Measurements from ENCODE around the gene MED12.

MED12 gene

GRCh38 chrX:71174795-71175194 lies 56.4 kb downstream of the MED12 start:
- no peaks in the 10 kb centered on the region for H3K36me3 ChIP-seq (ENCODE audit: insufficient read depth, low read length)
- no peaks in the 10 kb centered on the region for H3K9me2 ChIP-seq (replicated peaks; ENCODE audit: low read depth, low read length)

DNA sequence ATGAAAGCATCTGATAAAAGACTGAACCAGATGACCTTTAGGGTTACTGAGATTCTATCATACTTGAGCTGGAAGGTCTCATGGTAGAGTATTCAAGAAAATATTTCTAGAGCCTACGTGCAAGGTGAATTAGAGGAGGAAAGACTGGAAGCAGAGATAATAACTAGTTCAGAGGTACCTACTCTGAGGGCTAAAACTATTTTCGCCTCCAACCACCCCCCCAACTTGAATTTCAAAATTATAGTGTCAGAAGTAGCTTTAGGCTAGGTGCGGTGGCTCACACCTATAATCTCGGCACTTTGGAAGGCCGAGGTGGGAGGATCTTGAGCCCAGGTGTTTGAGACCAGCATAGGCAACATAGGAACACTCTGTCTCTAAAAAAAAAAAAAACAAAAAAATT lies 57.1 kb downstream of the MED12 start:
- no peaks in the 10 kb centered on the region for H3K27me3 ChIP-seq (ENCODE audit: insufficient read depth, low read length, poor library complexity, severe bottlenecking)
- no peak overlapping the region for H2AFZ ChIP-seq (ENCODE audit: low read length)
- H3K4me1 ChIP-seq (ENCODE audit: insufficient read depth, low read length, poor library complexity, severe bottlenecking), result peaks cover 17% of the 10 kb centered on the region
- H3K9ac ChIP-seq (ENCODE audit: low read depth, low read length, poor library complexity, severe bottlenecking), result no peak overlapping the region
- no peaks in the 10 kb centered on the region for H3K36me3 ChIP-seq (ENCODE audit: insufficient read depth, low read length)
- H4K20me1 ChIP-seq (ENCODE audit: insufficient read depth, low read length, poor library complexity, severe bottlenecking), result no peaks in the 10 kb centered on the region
- TF ChIP-seq CTCF (conservative IDR thresholded peaks at IDR 0.05; ENCODE audit: low read length) (no peak), EZH2phosphoT487 (IDR thresholded peaks at IDR 0.05; ENCODE audit: borderline replicate concordance) (no peak)
- peaks cover 4% of the 10 kb centered on the region for H3K79me2 ChIP-seq (ENCODE audit: insufficient read depth, low read length)
- no peak overlapping the region for H3K4me2 ChIP-seq (ENCODE audit: low read depth, low read length, poor library complexity, severe bottlenecking)
- no peak overlapping the region for H3K4me3 ChIP-seq (ENCODE audit: low read length, poor library complexity, severe bottlenecking)
- no peaks in the 10 kb centered on the region for H3K9me3 ChIP-seq (ENCODE audit: insufficient read depth, low read depth, low read length)
- H3F3A ChIP-seq (ENCODE audit: low read depth), result no peaks in the 10 kb centered on the region
- no peaks in the 10 kb centered on the region for H3K9me2 ChIP-seq (replicated peaks; ENCODE audit: low read depth, low read length)

More at GRCh38 chrX:71174795-71175194, 56.4 kb downstream of the MED12 start:
- no peak overlapping the region for H2AFZ ChIP-seq (ENCODE audit: low read length)
- no peaks in the 10 kb centered on the region for H3K79me2 ChIP-seq (ENCODE audit: insufficient read depth, low read length)
- H3K27me3 ChIP-seq (ENCODE audit: insufficient read depth, low read length, poor library complexity, severe bottlenecking), result no peaks in the 10 kb centered on the region
- H3F3A ChIP-seq (ENCODE audit: low read depth), result no peaks in the 10 kb centered on the region
- no peaks in the 10 kb centered on the region for H3K9me3 ChIP-seq (ENCODE audit: insufficient read depth, low read depth, low read length)
- TF ChIP-seq CTCF (conservative IDR thresholded peaks at IDR 0.05; ENCODE audit: low read length) (no peak), EZH2phosphoT487 (IDR thresholded peaks at IDR 0.05; ENCODE audit: borderline replicate concordance) (no peak)
- no peak overlapping the region for H3K4me3 ChIP-seq (ENCODE audit: low read length, poor library complexity, severe bottlenecking)
- no peak overlapping the region for H3K4me2 ChIP-seq (ENCODE audit: low read depth, low read length, poor library complexity, severe bottlenecking)
- peaks cover 16% of the 10 kb centered on the region for H3K4me1 ChIP-seq (ENCODE audit: insufficient read depth, low read length, poor library complexity, severe bottlenecking)
- H4K20me1 ChIP-seq (ENCODE audit: insufficient read depth, low read length, poor library complexity, severe bottlenecking), result no peaks in the 10 kb centered on the region
- H3K9ac ChIP-seq (ENCODE audit: low read depth, low read length, poor library complexity, severe bottlenecking), result no peak overlapping the region

GRCh38 chrX:71177327-71177726 lies 58.9 kb downstream of the MED12 start:
- peaks cover 6% of the 10 kb centered on the region for H3K79me2 ChIP-seq (ENCODE audit: insufficient read depth, low read length)
- H3K9me3 ChIP-seq (ENCODE audit: insufficient read depth, low read depth, low read length), result no peaks in the 10 kb centered on the region
- TF ChIP-seq EZH2phosphoT487 (IDR thresholded peaks at IDR 0.05; ENCODE audit: borderline replicate concordance) (no peak), CTCF (conservative IDR thresholded peaks at IDR 0.05; ENCODE audit: low read length) (no peak)
- no peaks in the 10 kb centered on the region for H3K9me2 ChIP-seq (replicated peaks; ENCODE audit: low read depth, low read length)
- H3K9ac ChIP-seq (ENCODE audit: low read depth, low read length, poor library complexity, severe bottlenecking), result no peak overlapping the region
- H3K36me3 ChIP-seq (ENCODE audit: insufficient read depth, low read length), result no peaks in the 10 kb centered on the region
- H4K20me1 ChIP-seq (ENCODE audit: insufficient read depth, low read length, poor library complexity, severe bottlenecking), result no peaks in the 10 kb centered on the region
- peaks cover 7% of the 10 kb centered on the region for H3K4me1 ChIP-seq (ENCODE audit: insufficient read depth, low read length, poor library complexity, severe bottlenecking)
- H3K4me2 ChIP-seq (ENCODE audit: low read depth, low read length, poor library complexity, severe bottlenecking), result no peak overlapping the region
- 0 out of 2 replicates have a peak, but pooled peaks cover 4% of the 10 kb centered on the region for H3F3A ChIP-seq (ENCODE audit: low read depth)
- H3K27me3 ChIP-seq (ENCODE audit: insufficient read depth, low read length, poor library complexity, severe bottlenecking), result no peaks in the 10 kb centered on the region
- H3K4me3 ChIP-seq (ENCODE audit: low read length, poor library complexity, severe bottlenecking), result no peak overlapping the region
- no peak overlapping the region for H2AFZ ChIP-seq (ENCODE audit: low read length)

Data from Loucy (cell line).